Activated CD4-positive, alpha-beta T cell treated with anti-CD3 and anti-CD28 coated beads, Interleukin-2, amount 10 ng/mL, durations not matched to agents 7 days and 5 days (primary cell): ENCODE data around the gene SBF1. TPM values are rescaled to one million over a fixed set of nuclear protein-coding genes. Genes with fewer than 3 reads are reported as not detected.
A peak's percentile ranks its signal among the peaks of the same experiment; 100 is the strongest.

Experiments used
- CTCF ChIA-PET: fragments of 350-600 bp; sonication (Branson Sonifier 250); formaldehyde crosslinking; loops from one replicate; lab custom pipeline; 2021; ENCODE audit warnings: antibody characterized with exemption; lab: Charles Lee
- POLR2A ChIA-PET: fragments of 350-600 bp; sonication (Branson Sonifier 250); formaldehyde crosslinking; loops from one replicate; lab custom pipeline; 2021; ENCODE audit warnings: antibody characterized with exemption; lab: Charles Lee
- DNase-seq: peaks from one replicate; pipeline ENCODE4 v3.0.0-alpha.2; 2020
- H3K27ac Mint-ChIP-seq: one replicate; pipeline ENCODE4 v1.8.0; 2021; ENCODE audit warnings: mild to moderate bottlenecking, moderate library complexity, mixed read lengths
- H3K27me3 Mint-ChIP-seq: one replicate; pipeline ENCODE4 v1.8.0; 2021; ENCODE audit warnings: mixed read lengths
- H3K36me3 Mint-ChIP-seq: one replicate; pipeline ENCODE4 v1.8.0; 2021; ENCODE audit warnings: low read depth, mixed read lengths
- H3K4me1 Mint-ChIP-seq: one replicate; pipeline ENCODE4 v1.8.0; 2021; ENCODE audit warnings: mixed read lengths
- H3K4me3 Mint-ChIP-seq: one replicate; pipeline ENCODE4 v1.8.0; 2021; ENCODE audit warnings: mild to moderate bottlenecking, moderate library complexity, mixed read lengths
- H3K9me3 Mint-ChIP-seq: one replicate; pipeline ENCODE4 v1.8.0; 2021; ENCODE audit warnings: mixed read lengths
- total RNA-seq, 2 experiments: library from RNA; stranded (reverse); gene quantifications; one replicate each; pipeline ENCODE4 v1.2.3, GENCODE V29; 2021

The SBF1 gene
- total RNA-seq, 2 experiments from 2014 or later, result 211 to 224 TPM

DNA sequence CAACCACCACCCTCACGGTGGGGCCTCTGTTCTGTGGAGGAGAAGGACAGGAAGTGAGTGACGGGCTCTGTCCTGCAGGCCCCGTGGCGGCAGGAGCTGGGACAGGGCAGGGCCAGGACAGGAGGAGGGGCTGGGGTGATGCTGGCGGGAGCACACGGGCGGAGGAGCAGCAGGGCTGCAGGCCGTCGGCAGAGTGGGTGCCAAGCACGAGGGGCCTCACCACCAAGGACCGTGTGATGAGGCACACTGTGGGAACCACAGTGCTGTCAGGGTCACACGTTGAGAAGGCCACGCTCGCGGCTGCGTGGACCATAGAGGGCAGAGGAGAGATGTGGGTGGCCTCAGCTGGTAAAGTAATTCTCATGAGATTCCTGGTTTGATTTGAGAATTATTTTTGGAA lies 42.1 kb upstream of the SBF1 start:
- H3K27me3 Mint-ChIP-seq, result no peaks in the 10 kb centered on the region

DNA sequence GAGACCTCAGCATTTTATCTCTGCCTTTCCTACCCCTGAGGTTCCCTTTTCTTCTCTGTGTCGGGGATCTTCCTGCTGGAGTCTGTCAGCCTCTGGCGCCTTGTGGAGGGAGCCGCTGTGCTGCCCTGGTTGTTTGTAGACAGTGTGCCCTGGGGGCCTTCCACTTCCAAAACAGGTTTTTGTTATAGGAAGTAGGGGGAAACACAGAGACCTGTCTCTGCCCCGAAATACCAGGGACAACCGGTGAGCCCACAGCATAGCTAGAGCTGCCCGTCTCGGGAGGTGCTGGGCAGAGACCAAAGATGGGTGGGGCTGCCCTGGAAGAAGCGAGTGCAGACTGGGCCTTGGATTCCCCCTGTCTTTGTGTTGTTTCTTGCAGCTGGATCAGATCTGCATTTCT lies 41.2 kb upstream of the SBF1 start:
- no peak overlapping the region for H3K27ac Mint-ChIP-seq
- H3K27me3 Mint-ChIP-seq, result no peaks in the 10 kb centered on the region
- POLR2A ChIA-PET, result no interaction called here
- no peak overlapping the region for H3K4me3 Mint-ChIP-seq
- peaks cover 42% of the 10 kb centered on the region for H3K36me3 Mint-ChIP-seq
- no peak for DNase-seq
- peaks cover 27% of the 10 kb centered on the region for H3K4me1 Mint-ChIP-seq
- CTCF ChIA-PET, result interaction anchor here (0.7 to 4.6 kb wide), 2 partner anchors 9 to 11 kb away, joined by 6 to 33 read pairs; partner anchors contain the start of gene SCO2
- no peaks in the 10 kb centered on the region for H3K9me3 Mint-ChIP-seq

More for the DNA sequence above, 42.1 kb upstream of the SBF1 start:
- ChIA-PET CTCF (interaction anchor here (0.8 to 4.6 kb wide), 2 partner anchors 8 kb away, joined by 3 to 33 read pairs; partner anchors contain the start of gene SCO2), POLR2A (no interaction called here)
- H3K27ac Mint-ChIP-seq, result no peak overlapping the region
- no peak overlapping the region for H3K4me3 Mint-ChIP-seq
- H3K9me3 Mint-ChIP-seq, result no peaks in the 10 kb centered on the region
- peaks cover 27% of the 10 kb centered on the region for H3K4me1 Mint-ChIP-seq
- peaks cover 43% of the 10 kb centered on the region for H3K36me3 Mint-ChIP-seq
- no peak for DNase-seq

DNA sequence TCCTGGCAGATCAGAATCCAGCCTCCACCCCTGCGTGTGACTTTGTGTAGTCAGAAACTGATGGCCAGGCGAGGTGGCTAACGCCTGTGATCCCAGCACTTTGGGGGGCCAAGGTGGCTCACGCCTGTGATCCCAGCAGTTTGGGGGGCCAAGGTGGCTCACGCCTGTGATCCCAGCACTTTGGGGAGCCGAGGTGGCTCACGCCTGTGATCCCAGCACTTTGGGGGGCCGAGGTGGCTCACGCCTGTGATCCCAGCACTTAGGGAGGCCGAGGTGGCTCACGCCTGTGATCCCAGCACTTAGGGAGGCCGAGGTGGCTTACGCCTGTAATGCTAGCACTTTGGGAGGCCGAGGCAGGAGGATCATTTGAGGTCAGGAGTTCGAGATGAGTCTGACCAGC lies 38.3 kb upstream of the SBF1 start:
- H3K4me1 Mint-ChIP-seq, result peaks cover 42% of the 10 kb centered on the region
- no peak overlapping the region for H3K4me3 Mint-ChIP-seq
- peaks cover 30% of the 10 kb centered on the region for H3K36me3 Mint-ChIP-seq
- ChIA-PET CTCF (interaction anchor here (1.9 to 4.6 kb wide), 2 partner anchors 12 to 107 kb away, joined by 7 to 33 read pairs; partner anchors contain the start of gene SCO2), POLR2A (no interaction called here)
- no peaks in the 10 kb centered on the region for H3K9me3 Mint-ChIP-seq
- no peaks in the 10 kb centered on the region for H3K27me3 Mint-ChIP-seq
- DNase-seq, result no peak
- no peak overlapping the region for H3K27ac Mint-ChIP-seq

DNA sequence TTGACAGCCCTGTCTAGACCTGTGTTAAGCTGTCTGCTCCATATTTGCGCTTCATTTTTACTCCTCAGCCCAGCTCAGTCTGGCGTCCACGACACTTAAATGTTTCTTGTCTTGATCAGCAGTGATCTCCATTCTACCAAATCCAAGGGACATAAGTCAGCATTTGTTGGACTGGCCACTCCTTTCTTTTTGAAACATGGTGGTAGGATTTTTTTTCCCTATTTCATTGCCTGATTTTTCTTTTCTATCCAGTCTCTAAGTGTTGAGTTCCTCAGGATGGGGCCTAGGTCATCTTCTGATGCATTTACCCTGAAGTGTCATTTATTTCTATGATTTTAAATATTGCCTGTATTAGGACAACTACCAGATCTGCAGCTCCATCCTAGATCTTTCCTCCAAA lies 34.1 kb upstream of the SBF1 start:
- ChIA-PET POLR2A (interaction anchor here (1.1 to 2.7 kb wide), 2 partner anchors 16 to 39 kb away, joined by 4 to 29 read pairs; partner anchors contain the start of gene SCO2), CTCF (interaction anchor here (0.5 to 3.4 kb wide), 8 partner anchors 8 to 161 kb away, joined by 3 to 41 read pairs (median 6); partner anchors contain the start of genes SCO2 and SYCE3)
- no peaks in the 10 kb centered on the region for H3K27me3 Mint-ChIP-seq
- H3K9me3 Mint-ChIP-seq, result no peaks in the 10 kb centered on the region
- H3K36me3 Mint-ChIP-seq, result peaks cover 15% of the 10 kb centered on the region
- peaks cover 30% of the 10 kb centered on the region for H3K4me1 Mint-ChIP-seq
- H3K4me3 Mint-ChIP-seq, result peak overlapping the region; percentile 91
- peak overlapping the region; percentile 96 for H3K27ac Mint-ChIP-seq
- DNase-seq, result no peak

DNA sequence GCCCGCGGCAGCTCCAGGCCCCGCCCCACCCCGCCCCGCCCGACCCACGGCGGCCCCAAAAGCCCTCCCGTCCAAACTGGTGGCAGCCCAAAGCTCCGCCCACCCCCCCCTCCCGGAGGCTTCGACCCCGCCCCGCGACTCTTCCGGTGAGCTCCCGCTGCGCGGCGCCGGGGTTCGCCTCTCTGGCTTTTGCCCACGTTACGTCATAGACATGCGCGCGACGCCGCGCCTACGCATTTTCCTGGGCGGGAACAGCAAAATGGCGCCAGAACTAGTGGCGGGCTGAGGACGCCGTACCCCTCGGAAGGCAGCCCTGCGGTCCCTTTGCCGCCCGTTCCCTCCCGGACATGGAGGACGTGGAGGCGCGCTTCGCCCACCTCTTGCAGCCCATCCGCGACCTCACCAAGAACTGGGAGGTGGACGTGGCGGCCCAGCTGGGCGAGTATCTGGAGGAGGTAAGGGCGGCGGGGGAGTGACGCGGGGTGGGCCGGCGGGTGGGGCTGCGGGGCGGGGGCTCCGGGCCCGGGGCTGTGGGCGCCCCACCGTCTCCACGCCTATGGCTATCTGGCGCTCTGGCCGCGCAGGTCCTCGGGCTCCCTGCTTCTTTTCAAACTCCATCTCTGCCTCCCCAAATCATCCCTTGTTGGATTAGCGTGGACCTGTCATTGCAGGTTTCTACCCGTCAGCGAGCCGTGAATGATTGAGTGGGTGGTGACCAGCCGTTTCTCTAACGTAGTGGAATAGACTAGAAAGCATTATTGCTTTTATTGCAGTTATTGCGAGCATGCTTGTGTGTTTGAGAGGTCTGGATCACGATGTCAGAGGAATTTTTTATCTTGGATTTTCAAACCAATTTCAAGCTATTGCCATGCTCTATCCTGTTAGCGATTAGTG lies 33.4 kb upstream of the SBF1 start, which contains the start of gene NCAPH2:
Gene NCAPH2 (plus strand): TSS at position 234 of the 894 bp plus-strand sequence. CDS start 114 bp downstream, at position 348.
- Mint-ChIP-seq H3K4me1 (peaks cover 26% of the 10 kb centered on the region), H3K9me3 (no peaks in the 10 kb centered on the region), H3K36me3 (peaks cover 15% of the 10 kb centered on the region), H3K27me3 (no peaks in the 10 kb centered on the region), H3K4me3 (peak within 1 kb of the TSS; percentile 96), H3K27ac (peak within 1 kb of the TSS; percentile 96)
- POLR2A ChIA-PET, result interaction anchor here (0.9 to 2.7 kb wide), 5 partner anchors 17 to 113 kb away, joined by 3 to 29 read pairs (median 4); partner anchors contain the start of gene SCO2
- CTCF ChIA-PET, result interaction anchor here (0.6 to 3.4 kb wide), 8 partner anchors 9 to 318 kb away, joined by 3 to 41 read pairs (median 4); partner anchors contain the start of gene SCO2
- DNase-seq, result peak; percentile 97

DNA sequence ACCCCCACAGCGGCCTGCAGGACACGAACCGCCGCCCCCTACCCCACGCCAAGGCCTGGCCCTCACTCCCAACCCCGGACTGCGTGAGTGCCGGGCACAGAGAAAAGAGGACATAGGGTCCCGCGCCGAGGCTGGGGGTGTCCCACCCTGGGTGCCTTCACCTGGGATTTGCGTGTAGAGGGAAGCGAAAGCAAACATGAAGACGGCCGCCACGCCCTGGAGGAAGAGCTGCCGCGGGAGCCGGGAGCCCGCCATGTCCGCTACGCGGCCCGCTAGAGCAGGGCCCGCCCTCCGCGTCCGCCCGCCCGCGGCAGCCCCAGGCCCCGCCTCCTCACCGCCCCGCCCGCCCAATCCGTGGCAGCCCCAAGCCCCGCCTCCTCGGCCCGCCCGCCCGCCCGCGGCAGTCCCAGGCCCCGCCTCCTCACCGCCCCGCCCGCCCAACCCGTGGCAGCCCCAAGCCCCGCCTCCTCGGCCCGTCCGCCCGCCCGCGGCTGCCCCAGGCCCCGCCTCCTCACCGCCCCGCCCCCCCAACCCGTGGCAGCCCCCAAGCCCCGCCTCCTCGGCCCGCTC lies 32.7 kb upstream of the SBF1 start, which contains the start of gene LMF2:
Gene LMF2 (minus strand): TSS at position 282 of the 570 bp plus-strand sequence. CDS start 27 bp downstream, at position 255.
- H3K27ac Mint-ChIP-seq, result peak within 1 kb of the TSS; percentile 96
- ChIA-PET POLR2A (interaction anchor here (0.9 to 2.7 kb wide), 4 partner anchors 18 to 114 kb away, joined by 3 to 29 read pairs (median 4); partner anchors contain the start of gene SCO2), CTCF (interaction anchor here (0.6 to 3.4 kb wide), 6 partner anchors 9 to 317 kb away, joined by 3 to 41 read pairs (median 8); partner anchors contain the start of gene SCO2)
- H3K36me3 Mint-ChIP-seq, result peaks cover 12% of the 10 kb centered on the region
- no peaks in the 10 kb centered on the region for H3K27me3 Mint-ChIP-seq
- H3K4me1 Mint-ChIP-seq, result peaks cover 22% of the 10 kb centered on the region
- peak; percentile 91 for DNase-seq
- peak within 1 kb of the TSS; percentile 96 for H3K4me3 Mint-ChIP-seq
- no peaks in the 10 kb centered on the region for H3K9me3 Mint-ChIP-seq

DNA sequence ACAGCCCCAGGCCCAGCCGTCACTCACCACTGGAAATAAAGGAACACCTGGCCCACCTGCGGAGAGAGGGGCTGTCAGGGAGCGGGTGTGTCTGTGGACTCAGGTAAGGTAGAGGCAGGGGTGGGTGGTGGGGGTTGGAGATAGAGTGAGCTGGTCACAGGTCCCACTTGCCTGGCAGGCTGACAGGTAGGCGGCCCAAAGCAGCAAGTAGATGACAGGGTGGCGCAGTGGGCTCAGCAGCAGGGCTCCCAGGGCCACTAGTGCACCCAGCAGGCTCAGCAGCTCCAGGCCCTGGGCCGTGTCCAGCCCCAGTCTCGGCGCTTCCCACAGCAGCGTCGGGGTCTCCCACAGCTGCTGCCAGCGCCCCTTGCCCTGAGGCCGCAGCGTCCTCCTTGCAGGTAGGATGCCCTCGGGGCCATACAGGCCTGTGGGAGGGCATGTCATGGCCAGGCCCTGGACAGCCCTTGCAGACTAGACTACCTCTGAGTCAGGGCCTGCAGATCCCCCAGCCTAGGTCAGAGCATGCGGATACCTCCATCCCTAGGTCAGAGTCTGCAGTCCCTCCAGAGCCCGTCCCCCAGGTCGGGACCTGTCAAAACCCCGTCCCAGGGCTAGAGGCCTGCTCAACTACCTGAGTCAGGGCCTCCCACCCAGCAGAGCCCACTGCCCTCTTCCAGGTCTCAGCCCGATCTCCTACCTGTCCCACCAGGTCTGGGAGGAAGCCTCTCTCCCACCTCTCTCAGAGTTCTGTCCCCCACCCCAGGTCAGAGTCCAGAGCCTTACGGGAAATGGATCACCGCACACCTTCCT lies 32.0 kb upstream of the SBF1 start:
- H3K36me3 Mint-ChIP-seq, result peaks cover 7% of the 10 kb centered on the region
- peak overlapping the region; percentile 93 for H3K27ac Mint-ChIP-seq
- peak overlapping the region; percentile 96 for H3K4me3 Mint-ChIP-seq
- no peaks in the 10 kb centered on the region for H3K9me3 Mint-ChIP-seq
- POLR2A ChIA-PET, result interaction anchor here (0.6 to 2.7 kb wide), 2 partner anchors 16 to 19 kb away, joined by 3 to 29 read pairs; partner anchors contain the start of gene SCO2
- no peak for DNase-seq
- no peaks in the 10 kb centered on the region for H3K27me3 Mint-ChIP-seq
- CTCF ChIA-PET, result interaction anchor here (0.5 to 2.4 kb wide), 3 partner anchors 9 to 211 kb away, joined by 3 to 10 read pairs (median 3); no protein-coding TSS in a partner anchor
- peaks cover 17% of the 10 kb centered on the region for H3K4me1 Mint-ChIP-seq

DNA sequence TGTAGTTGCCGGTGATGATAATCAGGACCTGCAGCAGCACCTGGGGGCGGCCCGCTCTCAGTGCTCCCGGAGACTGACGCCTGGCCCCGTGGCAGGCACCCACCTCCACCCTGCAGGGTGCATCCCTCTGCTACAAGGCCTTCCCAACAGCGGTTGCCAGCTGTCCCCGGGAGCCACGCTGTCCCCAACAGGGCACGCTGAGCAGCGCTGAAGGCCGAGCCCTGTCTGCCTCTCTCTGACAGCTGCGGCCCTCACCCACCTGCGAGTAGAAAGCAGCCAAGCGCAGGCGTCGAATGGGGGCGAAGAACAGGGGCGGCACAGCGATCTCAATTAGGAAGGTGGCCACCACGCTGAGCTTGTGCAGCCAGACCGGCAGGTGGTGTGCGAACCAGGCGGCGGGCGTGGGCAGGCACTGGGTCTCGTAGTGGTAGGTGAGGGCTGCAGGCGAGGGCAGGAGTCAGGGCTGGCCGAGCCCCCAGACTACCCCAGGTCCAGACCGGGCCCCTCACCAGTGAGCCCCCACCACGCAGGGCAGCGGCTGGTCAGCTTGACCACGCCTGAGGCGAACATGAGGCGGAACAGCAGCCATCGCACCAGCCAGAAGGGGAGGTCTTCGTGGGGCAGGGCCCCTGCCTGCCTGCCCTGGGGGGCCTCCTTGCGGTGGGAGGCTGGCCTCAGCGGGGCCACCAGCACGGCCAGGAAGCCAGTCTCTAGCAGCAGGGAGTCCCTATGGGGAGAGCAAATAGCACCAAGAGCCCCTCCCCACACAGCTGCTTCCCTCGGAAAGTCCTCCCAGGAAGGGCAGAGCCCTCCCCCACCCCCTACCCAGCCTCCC lies 31.2 kb upstream of the SBF1 start:
- Mint-ChIP-seq H3K9me3 (no peaks in the 10 kb centered on the region), H3K36me3 (peaks cover 7% of the 10 kb centered on the region), H3K27me3 (no peaks in the 10 kb centered on the region), H3K27ac (peak overlapping the region; percentile 93), H3K4me1 (peaks cover 17% of the 10 kb centered on the region), H3K4me3 (peak overlapping the region; percentile 96)
- ChIA-PET CTCF (interaction anchor here (0.5 to 1.4 kb wide), 3 partner anchors 8 to 211 kb away, joined by 3 to 4 read pairs (median 3); partner anchors contain the start of gene SCO2), POLR2A (interaction anchor here (0.6 kb wide), 1 partner anchor 15 kb away, joined by 3 read pairs; no protein-coding TSS in a partner anchor)
- no peak for DNase-seq

DNA sequence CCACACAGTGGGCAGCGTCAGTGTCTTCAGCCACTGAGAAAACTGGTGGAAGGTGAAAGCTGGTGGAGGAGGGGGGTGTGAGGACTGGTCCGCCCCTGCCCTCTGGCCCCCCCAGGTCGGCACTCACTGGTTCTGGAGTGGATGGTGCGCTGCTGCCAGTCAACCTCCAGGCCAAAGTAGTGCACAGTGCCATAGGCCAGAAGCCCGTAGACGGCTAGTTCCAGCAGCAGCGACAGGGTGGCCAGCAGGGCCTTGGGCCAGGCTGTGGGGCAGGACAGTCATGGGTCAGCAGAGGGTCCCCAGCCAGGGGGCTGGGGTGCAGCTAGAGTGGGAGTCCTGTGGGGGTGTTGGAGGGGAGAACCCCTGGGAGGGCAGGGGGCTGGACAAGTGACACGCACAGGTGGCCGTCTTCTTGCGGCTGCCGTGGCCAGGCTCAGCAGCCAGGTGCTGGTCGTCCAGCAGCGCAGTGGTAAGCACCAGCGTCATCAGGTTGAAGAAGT lies 30.5 kb upstream of the SBF1 start:
- POLR2A ChIA-PET, result no interaction called here
- CTCF ChIA-PET, result interaction anchor here (1.0 to 1.1 kb wide), 2 partner anchors 20 to 32 kb away, joined by 4 read pairs; partner anchors contain the start of gene SCO2
- H3K9me3 Mint-ChIP-seq, result no peaks in the 10 kb centered on the region
- peaks cover 15% of the 10 kb centered on the region for H3K4me1 Mint-ChIP-seq
- peaks cover 7% of the 10 kb centered on the region for H3K36me3 Mint-ChIP-seq
- H3K27me3 Mint-ChIP-seq, result no peaks in the 10 kb centered on the region
- peak overlapping the region; percentile 32 for H3K4me3 Mint-ChIP-seq
- H3K27ac Mint-ChIP-seq, result no peak overlapping the region
- DNase-seq, result no peak

DNA sequence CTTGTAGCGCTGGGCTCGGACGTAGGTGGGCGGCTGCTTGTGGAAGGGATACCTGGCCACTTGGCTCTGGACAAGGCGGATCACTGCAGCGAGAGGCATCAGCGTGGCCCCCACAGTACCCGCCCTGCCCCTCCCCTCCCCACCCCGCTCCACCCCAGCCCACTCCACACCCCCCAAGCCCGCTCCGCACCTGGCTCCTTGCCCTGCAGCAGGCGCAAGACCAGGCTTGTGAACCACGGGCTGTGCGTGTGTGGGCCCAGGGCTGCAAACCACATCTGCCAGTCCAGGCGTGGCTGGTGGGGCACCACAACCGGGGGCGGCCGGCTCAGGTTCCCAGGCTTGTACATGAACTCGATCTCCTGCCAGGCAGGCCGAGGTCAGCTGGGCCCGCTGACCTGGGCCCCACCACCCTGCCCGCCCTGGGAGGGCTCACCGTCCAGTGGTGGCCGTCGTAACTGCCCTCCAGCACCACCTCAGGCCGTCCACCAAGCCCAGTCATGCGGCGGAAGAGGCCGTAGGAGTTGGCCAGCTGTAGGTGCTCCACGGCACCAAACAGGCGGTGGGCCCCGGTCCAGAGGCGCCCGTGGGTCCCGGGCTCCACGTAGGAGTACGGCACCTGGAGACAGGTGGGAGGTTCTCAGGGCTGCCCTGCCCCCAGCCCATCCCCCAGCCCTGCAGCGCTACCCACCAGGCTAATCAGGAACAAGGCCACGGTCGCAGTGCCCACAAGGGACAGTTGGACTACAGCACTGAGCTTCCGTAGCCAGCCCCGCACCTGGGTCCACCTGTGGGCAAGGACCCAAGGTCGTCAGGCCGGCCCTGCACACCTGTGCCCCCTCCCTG lies 29.8 kb upstream of the SBF1 start:
- H3K4me3 Mint-ChIP-seq, result peak overlapping the region; percentile 32
- POLR2A ChIA-PET, result no interaction called here
- no peak overlapping the region for H3K27ac Mint-ChIP-seq

More for the DNA sequence above, 29.8 kb upstream of the SBF1 start:
- peaks cover 11% of the 10 kb centered on the region for H3K4me1 Mint-ChIP-seq
- H3K36me3 Mint-ChIP-seq, result peaks cover 6% of the 10 kb centered on the region
- CTCF ChIA-PET, result interaction anchor here (1.0 to 3.3 kb wide), 4 partner anchors 19 to 32 kb away, joined by 3 to 12 read pairs (median 4); partner anchors contain the start of gene SCO2
- H3K27me3 Mint-ChIP-seq, result no peaks in the 10 kb centered on the region
- H3K9me3 Mint-ChIP-seq, result no peaks in the 10 kb centered on the region
- no peak for DNase-seq
